IMR-90 (cell line): Measurements from ENCODE around the gene TGFBI. TPM values are rescaled to one million over a fixed set of nuclear protein-coding genes. Genes with fewer than 3 reads are reported as not detected.

ENCODE experiments used
- ATAC-seq: fragments of 200-7000 bp; cut with Tn5 transposase; 2 replicates; pipeline ENCODE4 v1.9.1; 2020; ENCODE audit warnings: low read depth, mild to moderate bottlenecking, moderate library complexity
- BruUV-seq: library from RNA; stranded (reverse); fragments of 400-500 nt; replicated peaks from 2 replicates; lab custom pipeline; 2021; lab: Mats Ljungman, UMichigan
- CTCF ChIA-PET: fragments of 300-600 bp; formaldehyde crosslinking; extraction: SDS; loops from one replicate; lab custom pipeline; 2021; ENCODE audit warnings: antibody characterized with exemption; lab: Yijun Ruan, JAX
- POLR2A ChIA-PET: fragments of 300-600 bp; sonication (Branson Sonifier 250); formaldehyde crosslinking; loops from one replicate; lab custom pipeline; 2022; ENCODE audit warnings: antibody characterized with exemption; ENCODE audit not compliant: unreplicated experiment; lab: Charles Lee
- DNase-seq: peaks from one replicate; pipeline ENCODE4 v3.0.0; 2013
- H2AFZ ChIP-seq: replicated peaks from 2 replicates; pipeline ENCODE3; 2013; ENCODE audit warnings: low read length, mild to moderate bottlenecking; ENCODE audit not compliant: poor library complexity
- H2AK5ac ChIP-seq: 2 replicates; pipeline ENCODE4 v1.6.1; 2013; ENCODE audit warnings: low read depth, low read length, inconsistent platforms
- H2AK9ac ChIP-seq: replicated peaks from 2 replicates; pipeline ENCODE3; 2013; ENCODE audit warnings: mild to moderate bottlenecking, low read depth, low read length, moderate library complexity; ENCODE audit not compliant: poor library complexity
- H2BK120ac ChIP-seq: 2 replicates; pipeline ENCODE4 v1.6.1; 2013; ENCODE audit warnings: low read depth, low read length, inconsistent platforms
- H2BK15ac ChIP-seq: 3 replicates; pipeline ENCODE4 v1.6.1; 2013; ENCODE audit warnings: low read depth, low read length, inconsistent platforms
- H2BK20ac ChIP-seq: 2 replicates; pipeline ENCODE4 v1.6.1; 2013; ENCODE audit warnings: low read depth, mild to moderate bottlenecking, inconsistent platforms, low read length, moderate library complexity
- H2BK5ac ChIP-seq: 2 replicates; pipeline ENCODE4 v1.6.1; 2013; ENCODE audit warnings: mild to moderate bottlenecking, low read depth, low read length, inconsistent platforms; ENCODE audit not compliant: poor library complexity, severe bottlenecking
- H3K14ac ChIP-seq: replicated peaks from 2 replicates; pipeline ENCODE4 v1.6.1; 2013; ENCODE audit warnings: low read depth, low read length, inconsistent platforms
- H3K18ac ChIP-seq: 2 replicates; pipeline ENCODE4 v1.6.1; 2013; ENCODE audit warnings: low read depth, low read length, control low read depth
- H3K23ac ChIP-seq: 2 replicates; pipeline ENCODE4 v1.6.1; 2013; ENCODE audit warnings: low read depth, low read length, inconsistent platforms
- H3K27ac ChIP-seq: 2 replicates; pipeline ENCODE4 v1.5.1; 2013; ENCODE audit warnings: mild to moderate bottlenecking, control low read depth, low read length; ENCODE audit not compliant: insufficient read depth
- H3K27me3 ChIP-seq: 2 replicates; pipeline ENCODE4 v1.6.1; 2013; ENCODE audit warnings: low read length; ENCODE audit not compliant: control insufficient read depth, insufficient read depth
- H3K36me3 ChIP-seq: 2 replicates; pipeline ENCODE4 v1.6.1; 2013; ENCODE audit warnings: low read length, mixed read lengths; ENCODE audit not compliant: control insufficient read depth, insufficient read depth
- H3K4ac ChIP-seq: 2 replicates; pipeline ENCODE4 v1.6.1; 2013; ENCODE audit warnings: low read depth, low read length, inconsistent platforms
- H3K4me1 ChIP-seq: 2 replicates; pipeline ENCODE4 v1.6.1; 2013; ENCODE audit warnings: low read length, mixed read lengths; ENCODE audit not compliant: control insufficient read depth, insufficient read depth
- H3K4me2 ChIP-seq: 2 replicates; pipeline ENCODE4 v1.6.1; 2013; ENCODE audit warnings: low read depth, mild to moderate bottlenecking, control low read depth, low read length, moderate library complexity
- H3K4me3 ChIP-seq: 2 replicates; pipeline ENCODE4 v1.5.1; 2013; ENCODE audit warnings: low read depth, mild to moderate bottlenecking, control low read depth, low read length, moderate library complexity; ENCODE audit not compliant: insufficient read depth
- H3K56ac ChIP-seq: 2 replicates; pipeline ENCODE4 v1.6.1; 2013; ENCODE audit warnings: low read length, inconsistent platforms; ENCODE audit not compliant: insufficient read depth; ENCODE audit errors: extremely low read depth
- H3K79me1 ChIP-seq, 2 experiments: 2 replicates each; pipeline ENCODE4 v1.6.1; 2013; ENCODE audit warnings: low read length in 2 of 2, inconsistent platforms in 1 of 2, low read depth in 1 of 2
- H3K9ac ChIP-seq: 2 replicates; pipeline ENCODE4 v1.6.1; 2013; ENCODE audit warnings: low read depth, low read length, control low read depth
- H3K9me1 ChIP-seq: 2 replicates; pipeline ENCODE4 v1.6.1; 2013; ENCODE audit warnings: low read length, inconsistent platforms; ENCODE audit not compliant: insufficient read depth
- H3K9me3 ChIP-seq: 2 replicates; pipeline ENCODE4 v1.6.1; 2013; ENCODE audit warnings: low read length; ENCODE audit not compliant: control insufficient read depth, insufficient read depth
- H4K20me1 ChIP-seq: 2 replicates; pipeline ENCODE4 v1.6.1; 2013; ENCODE audit warnings: low read length, inconsistent platforms; ENCODE audit not compliant: insufficient read depth
- H4K5ac ChIP-seq: 2 replicates; pipeline ENCODE4 v1.6.1; 2013; ENCODE audit warnings: mild to moderate bottlenecking, low read depth, low read length, control low read depth
- H4K8ac ChIP-seq, 2 experiments: 2 replicates each; pipeline ENCODE4 v1.6.1; 2013; ENCODE audit warnings: low read depth in 2 of 2, low read length in 2 of 2, control low read depth in 1 of 2, inconsistent platforms in 1 of 2
- H4K91ac ChIP-seq: 2 replicates; pipeline ENCODE4 v1.6.1; 2013; ENCODE audit warnings: low read depth, low read length, inconsistent platforms; ENCODE audit not compliant: insufficient read depth
- CEBPB ChIP-seq: IDR thresholded peaks from 2 replicates; pipeline ENCODE4 v1.6.1; 2012; ENCODE audit warnings: low read depth, low read length, improper control_type of control experiment
- MAFK ChIP-seq: IDR thresholded peaks from 2 replicates; pipeline ENCODE4 v1.6.1; 2012; ENCODE audit warnings: low read depth, low read length, improper control_type of control experiment
- MXI1 ChIP-seq: IDR thresholded peaks from 2 replicates; pipeline ENCODE4 v1.6.1; 2012; ENCODE audit warnings: low read depth, mild to moderate bottlenecking, low read length, moderate library complexity, borderline replicate concordance
- NFE2L2 ChIP-seq: fragments of 150-350 bp; IDR thresholded peaks from 2 replicates; pipeline ENCODE4 v1.6.1; 2016; ENCODE audit warnings: low read depth, mild to moderate bottlenecking, low read length
- POLR2A ChIP-seq: IDR thresholded peaks from 2 replicates; pipeline ENCODE4 v1.6.1; 2012; ENCODE audit warnings: mild to moderate bottlenecking, low read depth, low read length
- RCOR1 ChIP-seq: IDR thresholded peaks from 2 replicates; pipeline ENCODE4 v1.6.1; 2012; ENCODE audit warnings: mild to moderate bottlenecking, low read length, improper control_type of control experiment; ENCODE audit not compliant: insufficient replicate concordance
- SMC3 ChIP-seq: fragments of 150-350 bp; IDR thresholded peaks from 2 replicates; pipeline ENCODE4 v1.6.1; 2016; ENCODE audit warnings: low read depth, mild to moderate bottlenecking, antibody characterized with exemption, low read length, moderate library complexity
- WGBS, 2 experiments: methylation state at CpG; one replicate each; pipeline versions ENCODE4 v1.1.5 to v1.1.7; 2013; ENCODE audit warnings: missing lambda C conversion rate in 2 of 2; ENCODE audit not compliant: insufficient read length in 1 of 2; ENCODE audit errors: extremely low coverage in 2 of 2; 5-methylcytosine and 5-hydroxymethylcytosine counted together
- dilution Hi-C: fragments of 300-500 bp; cut with HindIII; formaldehyde crosslinking; loops from one replicate; pipeline ENCODE4 v1.14.3; 2018; ENCODE audit warnings: low sequenced_read_pairs; ENCODE audit not compliant: unreplicated experiment
- in situ Hi-C: fragments of 300-500 bp; cut with MboI; formaldehyde crosslinking; loops from 3 replicates; pipeline ENCODE4 v1.14.3; 2019; ENCODE audit warnings: low sequenced_read_pairs, inconsistent platforms, mixed read lengths
- intact Hi-C: fragments of 100-400 bp; cut with micrococcal nuclease; formaldehyde crosslinking; loops from 2 replicates; pipeline ENCODE4 v1.10.0; 2022
- polyA plus RNA-seq, 3 experiments: library from polyadenylated mRNA; depleted of rRNA; stranded (reverse); fragments of >200 nt; gene quantifications; 2 replicates each; pipeline ENCODE4 v1.2.3, GENCODE V29; 2012; ENCODE audit warnings: low replicate concordance in 1 of 3
- total RNA-seq: library from RNA; depleted of rRNA; stranded (reverse); fragments of >200 nt; gene quantifications from 2 replicates; pipeline ENCODE4 v1.2.3, GENCODE V29; 2012

Gene TGFBI
- total and polyA plus RNA-seq, 2 of the 4 experiments (the other 2 are of a cell fraction) = 618 to 1,551 TPM

DNA sequence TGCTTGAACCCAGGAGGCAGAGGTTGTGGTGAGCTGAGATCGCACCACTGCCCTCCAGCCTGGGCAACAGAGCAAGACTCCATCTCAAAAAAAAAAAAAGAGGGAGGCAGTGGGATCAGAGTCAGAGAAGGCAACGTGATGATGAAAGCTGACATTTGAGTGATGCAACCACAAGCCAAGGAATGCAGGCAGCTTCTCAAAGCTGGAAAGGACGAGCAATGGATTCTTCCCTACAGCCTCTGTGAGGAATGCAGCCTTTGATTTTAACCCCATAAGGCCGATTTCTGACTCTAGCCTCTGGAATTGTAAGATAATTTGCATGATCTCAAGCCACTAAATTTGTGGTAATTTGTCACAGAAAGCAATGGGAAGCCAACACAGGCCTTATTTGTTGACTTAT is 9.8 kb downstream of the TGFBI start:
- WGBS, 2 experiments = no CpG with 5 or more reads among the region's 4 CpGs
- BruUV-seq = no TSS peak
- no peak overlapping the region for H3K14ac ChIP-seq
- no peak overlapping the region for H3K4me3 ChIP-seq
- DNase-seq = peak; percentile 75
- ATAC-seq = no peak
- H3K27ac ChIP-seq = no peak overlapping the region
- no peak overlapping the region for H4K5ac ChIP-seq
- no peak overlapping the region for H2AK9ac ChIP-seq
- no peak overlapping the region for H2BK5ac ChIP-seq
- no peaks in the 10 kb centered on the region for H3K27me3 ChIP-seq
- peaks cover 12% of the 10 kb centered on the region for H3K9me3 ChIP-seq
- H3K4ac ChIP-seq = no peak overlapping the region
- peaks cover 29% of the 10 kb centered on the region for H3K9me1 ChIP-seq
- no peak overlapping the region for H3K4me2 ChIP-seq
- peaks cover 41% of the 10 kb centered on the region for H4K20me1 ChIP-seq
- dilution Hi-C loops = no loop called here
- no peak overlapping the region for H4K91ac ChIP-seq
- CTCF ChIA-PET = no interaction called here
- no peak overlapping the region for H3K56ac ChIP-seq
- peaks cover 56 to 88% of the 10 kb centered on the region in 2 experiments for H3K79me1 ChIP-seq
- H3K23ac ChIP-seq = no peak overlapping the region
- intact Hi-C loops = no loop called here
- no peak overlapping the region for H2AK5ac ChIP-seq
- H3K18ac ChIP-seq = no peak overlapping the region
- no peak overlapping the region for H2AFZ ChIP-seq
- H3K9ac ChIP-seq = no peak overlapping the region
- H3K4me1 ChIP-seq = peaks cover 10% of the 10 kb centered on the region; the same call in 1 of the 2 replicates
- peaks cover 87% of the 10 kb centered on the region for H3K36me3 ChIP-seq
- H2BK120ac ChIP-seq = no peak overlapping the region
- H4K8ac ChIP-seq = no peak overlapping the region
- no peak overlapping the region for H2BK15ac ChIP-seq
- no peak overlapping the region for H2BK20ac ChIP-seq
- in situ Hi-C loops = no loop called here
- POLR2A ChIA-PET = interaction anchor here (0.6 kb wide), 1 partner anchor 102 kb away, joined by 6 read pairs; no protein-coding TSS in a partner anchor
- TF ChIP-seq NFE2L2 (no peak), POLR2A (no peak; the same call in none of the 2 replicates), SMC3 (no peak), CEBPB (peak; percentile 83), RCOR1 (no peak), MAFK (no peak), MXI1 (no peak)
